Measurements from ENCODE around the gene TBC1D32. TPM values are rescaled to one million over a fixed set of nuclear protein-coding genes. Genes with fewer than 3 reads are reported as not detected.

The TBC1D32 gene
- total and polyA plus RNA-seq, 4 donors: 1.2 to 31.7 (median 3.7) TPM

DNA sequence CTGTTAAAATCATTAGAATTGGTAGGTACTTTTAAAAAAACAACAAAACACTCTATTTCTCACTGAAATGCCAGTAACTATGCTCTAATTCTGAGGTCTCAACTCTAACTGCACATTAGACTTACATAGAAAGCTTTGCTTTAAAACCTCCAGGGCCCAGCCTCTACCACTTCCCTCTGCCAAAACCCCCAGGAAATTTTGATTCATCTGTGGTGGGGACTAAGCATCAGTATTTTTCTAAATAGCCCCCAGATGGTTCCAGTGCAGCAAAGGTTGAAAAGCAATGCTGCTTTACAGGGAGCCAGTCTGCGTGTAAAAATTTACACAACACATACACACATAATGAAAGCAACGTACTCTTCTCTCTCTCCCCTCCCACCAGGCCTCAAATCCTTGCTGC, 3.8 kb downstream of the TBC1D32 start:
- TF ChIP-seq, protein P1, sequence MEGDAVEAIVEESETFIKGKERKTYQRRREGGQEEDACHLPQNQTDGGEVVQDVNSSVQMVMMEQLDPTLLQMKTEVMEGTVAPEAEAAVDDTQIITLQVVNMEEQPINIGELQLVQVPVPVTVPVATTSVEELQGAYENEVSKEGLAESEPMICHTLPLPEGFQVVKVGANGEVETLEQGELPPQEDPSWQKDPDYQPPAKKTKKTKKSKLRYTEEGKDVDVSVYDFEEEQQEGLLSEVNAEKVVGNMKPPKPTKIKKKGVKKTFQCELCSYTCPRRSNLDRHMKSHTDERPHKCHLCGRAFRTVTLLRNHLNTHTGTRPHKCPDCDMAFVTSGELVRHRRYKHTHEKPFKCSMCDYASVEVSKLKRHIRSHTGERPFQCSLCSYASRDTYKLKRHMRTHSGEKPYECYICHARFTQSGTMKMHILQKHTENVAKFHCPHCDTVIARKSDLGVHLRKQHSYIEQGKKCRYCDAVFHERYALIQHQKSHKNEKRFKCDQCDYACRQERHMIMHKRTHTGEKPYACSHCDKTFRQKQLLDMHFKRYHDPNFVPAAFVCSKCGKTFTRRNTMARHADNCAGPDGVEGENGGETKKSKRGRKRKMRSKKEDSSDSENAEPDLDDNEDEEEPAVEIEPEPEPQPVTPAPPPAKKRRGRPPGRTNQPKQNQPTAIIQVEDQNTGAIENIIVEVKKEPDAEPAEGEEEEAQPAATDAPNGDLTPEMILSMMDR (IDR thresholded peaks at IDR 0.05; ENCODE audit: control extremely low read depth, extremely low read depth): no peak

DNA sequence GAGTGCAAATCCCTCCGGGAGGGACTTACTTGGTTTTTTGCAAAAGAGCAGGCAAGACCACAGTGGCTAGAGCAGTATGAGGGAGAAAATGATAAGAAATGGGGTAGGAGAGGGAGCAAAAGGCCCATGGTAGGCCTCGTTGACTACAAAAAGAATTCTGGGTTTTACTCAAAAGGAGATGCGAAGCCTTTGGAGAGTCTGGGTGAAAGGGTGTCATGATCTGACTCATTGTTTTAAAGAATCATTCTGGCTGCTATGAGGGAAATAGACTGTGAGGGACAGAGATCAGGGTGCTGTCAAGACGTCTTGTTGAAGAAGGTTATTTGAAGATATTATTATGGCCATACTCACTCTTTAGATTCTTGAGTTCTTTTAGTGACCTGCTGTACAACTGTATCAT, 13.0 kb downstream of the TBC1D32 start:
- TF ChIP-seq, protein P1 (IDR thresholded peaks at IDR 0.05; ENCODE audit: control extremely low read depth, extremely low read depth): no peak
- no peak overlapping the region for H3K4me3 ChIP-seq
- 87 to 91% methylated on average over 4 of the region's 4 CpGs for WGBS, 2 donors
- ATAC-seq (ENCODE audit: insufficient read depth, low FRiP score): no peak
- H3K27ac ChIP-seq (ENCODE audit: low read depth in 1 of 2, low read length in 1 of 2): no peak overlapping the region
- DNase-seq: no peak
- no peaks in the 10 kb centered on the region for H3K9me3 ChIP-seq (ENCODE audit: control insufficient read depth in 4 of 4, insufficient read depth in 3 of 4, low read length in 3 of 4)
- no peaks in the 10 kb centered on the region for H3K27me3 ChIP-seq (ENCODE audit: control insufficient read depth in 3 of 3, insufficient read depth in 3 of 3, low read length in 2 of 3)
- no peaks in the 10 kb centered on the region for H3K4me1 ChIP-seq (ENCODE audit: control insufficient read depth in 5 of 5, insufficient read depth in 5 of 5, low read length in 5 of 5)
- H3K9ac ChIP-seq (ENCODE audit: insufficient read depth in 1 of 2, low read length in 2 of 2): no peak overlapping the region
- peaks cover 0 to 6% (median 3%) of the 10 kb centered on the region in 4 donors for H3K36me3 ChIP-seq (ENCODE audit: control insufficient read depth in 4 of 4, insufficient read depth in 4 of 4, low read length in 4 of 4)

More for the DNA sequence above, 3.8 kb downstream of the TBC1D32 start:
- 81 to 88% methylated on average over 2 of the region's 2 CpGs for WGBS, 2 donors
- Histone ChIP-seq H3K27me3 (ENCODE audit: control insufficient read depth in 3 of 3, insufficient read depth in 3 of 3, low read length in 2 of 3) (no peaks in the 10 kb centered on the region), H3K27ac (ENCODE audit: low read depth in 1 of 2, low read length in 1 of 2) (no peak overlapping the region), H3K9me3 (ENCODE audit: control insufficient read depth in 4 of 4, insufficient read depth in 3 of 4, low read length in 3 of 4) (no peaks in the 10 kb centered on the region), H3K4me3 (no peak overlapping the region), H3K4me1 (ENCODE audit: control insufficient read depth in 5 of 5, insufficient read depth in 5 of 5, low read length in 5 of 5) (peaks cover 0 to 3% (median 2%) of the 10 kb centered on the region in 5 donors), H3K36me3 (ENCODE audit: control insufficient read depth in 4 of 4, insufficient read depth in 4 of 4, low read length in 4 of 4) (no peaks in the 10 kb centered on the region), H3K9ac (ENCODE audit: insufficient read depth in 1 of 2, low read length in 2 of 2) (no peak overlapping the region)
- DNase-seq (no peak), ATAC-seq (ENCODE audit: insufficient read depth, low FRiP score) (no peak)

DNA sequence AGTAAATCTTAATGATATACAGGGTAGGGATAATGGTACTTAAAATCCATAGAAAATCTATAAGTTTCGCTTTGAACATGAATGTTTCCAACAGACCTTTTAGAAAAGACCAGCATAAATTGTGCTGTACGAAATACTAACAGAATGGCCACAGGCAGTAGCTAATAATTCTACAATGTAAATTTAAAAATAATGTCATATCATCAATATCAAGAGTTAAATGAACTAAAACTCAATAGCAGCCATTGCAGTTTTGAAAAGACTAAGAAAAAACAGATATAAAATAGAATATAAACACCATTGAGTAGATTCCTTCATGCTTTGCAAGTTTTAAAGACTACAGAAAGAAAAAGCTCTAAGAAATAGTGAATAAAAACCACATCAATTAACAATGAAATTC, 14.7 kb downstream of the TBC1D32 start:
- ATAC-seq (ENCODE audit: insufficient read depth, low FRiP score) (no peak), DNase-seq (no peak)
- Histone ChIP-seq H3K9me3 (ENCODE audit: control insufficient read depth in 4 of 4, insufficient read depth in 3 of 4, low read length in 3 of 4) (no peaks in the 10 kb centered on the region), H3K27ac (ENCODE audit: low read depth in 1 of 2, low read length in 1 of 2) (no peak overlapping the region), H3K4me3 (no peak overlapping the region), H3K9ac (ENCODE audit: insufficient read depth in 1 of 2, low read length in 2 of 2) (no peak overlapping the region), H3K36me3 (ENCODE audit: control insufficient read depth in 4 of 4, insufficient read depth in 4 of 4, low read length in 4 of 4) (peaks cover 0 to 6% (median 3%) of the 10 kb centered on the region in 4 donors), H3K27me3 (ENCODE audit: control insufficient read depth in 3 of 3, insufficient read depth in 3 of 3, low read length in 2 of 3) (no peaks in the 10 kb centered on the region), H3K4me1 (ENCODE audit: control insufficient read depth in 5 of 5, insufficient read depth in 5 of 5, low read length in 5 of 5) (no peaks in the 10 kb centered on the region)
- 90 to 94% methylated on average over 2 of the region's 2 CpGs for WGBS, 2 donors
- TF ChIP-seq, protein P1 (IDR thresholded peaks at IDR 0.05; ENCODE audit: control extremely low read depth, extremely low read depth): no peak

DNA sequence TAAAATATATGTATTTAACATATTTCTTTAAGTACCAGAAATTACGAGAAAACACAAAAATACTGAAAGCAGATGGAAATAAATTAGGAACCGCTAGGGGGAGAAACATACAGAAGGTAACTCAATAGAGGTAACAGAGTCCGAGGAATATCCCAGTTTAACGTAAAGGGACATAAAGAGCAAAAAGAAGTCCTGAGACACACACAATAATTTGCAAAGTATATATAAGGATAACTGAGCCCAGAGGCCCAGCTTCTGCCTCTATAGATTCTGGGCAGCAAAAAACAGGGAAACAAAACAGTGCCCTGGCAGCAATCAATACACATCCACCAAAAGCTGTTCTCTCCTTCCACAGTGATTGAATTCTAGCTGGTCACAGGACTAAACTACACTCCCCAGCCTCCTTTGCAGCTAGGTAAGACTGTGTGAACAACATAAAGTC, 15.1 kb downstream of the TBC1D32 start:
- Histone ChIP-seq H3K9me3 (ENCODE audit: control insufficient read depth in 4 of 4, insufficient read depth in 3 of 4, low read length in 3 of 4) (no peaks in the 10 kb centered on the region), H3K9ac (ENCODE audit: insufficient read depth in 1 of 2, low read length in 2 of 2) (no peak overlapping the region), H3K4me3 (no peak overlapping the region)

More for the DNA sequence above, 15.1 kb downstream of the TBC1D32 start:
- 42 to 47% methylated on average over 4 of the region's 4 CpGs for WGBS, 2 donors
- Histone ChIP-seq H3K27me3 (ENCODE audit: control insufficient read depth in 3 of 3, insufficient read depth in 3 of 3, low read length in 2 of 3) (no peaks in the 10 kb centered on the region), H3K4me1 (ENCODE audit: control insufficient read depth in 5 of 5, insufficient read depth in 5 of 5, low read length in 5 of 5) (no peaks in the 10 kb centered on the region), H3K27ac (ENCODE audit: low read depth in 1 of 2, low read length in 1 of 2) (no peak overlapping the region), H3K36me3 (ENCODE audit: control insufficient read depth in 4 of 4, insufficient read depth in 4 of 4, low read length in 4 of 4) (peaks cover 1 to 6% (median 3%) of the 10 kb centered on the region in 4 donors)
- ATAC-seq (ENCODE audit: insufficient read depth, low FRiP score) (no peak), DNase-seq (peak in 2 of 3 donors; percentile 43 to 46)
- TF ChIP-seq, protein P1 (IDR thresholded peaks at IDR 0.05; ENCODE audit: control extremely low read depth, extremely low read depth): no peak

Data from lung (tissue), 12 donors.